ENCODE measurements around the gene SIGLEC8.
"Not testable (repeated sequence)": the region's sequence is repeated elsewhere in the genome, so short reads cannot be mapped to it uniquely, and the experiment has no call there.

Gene SIGLEC8

DNA sequence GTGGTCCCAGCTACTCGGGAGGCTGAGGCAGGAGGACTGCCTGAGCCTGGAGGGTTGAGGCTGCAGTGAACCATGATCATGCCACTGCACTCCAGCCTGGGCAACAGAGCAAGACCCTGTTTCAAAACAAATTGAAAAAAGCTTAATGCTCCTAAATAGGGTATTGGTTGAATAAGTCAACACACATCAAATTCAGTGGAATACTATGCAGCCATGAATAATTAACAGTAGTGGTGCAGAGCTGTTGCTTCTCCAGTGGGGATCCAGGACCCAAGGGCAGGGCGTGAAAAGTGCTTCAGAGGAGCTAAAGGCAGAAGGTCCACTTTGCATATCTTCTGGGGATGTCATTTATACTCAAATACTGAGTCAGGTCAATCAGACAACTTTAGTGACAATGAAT is 18.2 kb downstream of the SIGLEC8 start:
- no peaks in the 10 kb centered on the region for H3K9me3 ChIP-seq (ENCODE audit: low read length)
- H3K9ac ChIP-seq (ENCODE audit: low read length), result no peak overlapping the region
- H3K27me3 ChIP-seq (ENCODE audit: control insufficient read depth in 1 of 2, insufficient read depth in 2 of 2, low read length in 2 of 2), result no peaks in the 10 kb centered on the region
- H3K4me1 ChIP-seq (ENCODE audit: insufficient read depth, low read length), result no peaks in the 10 kb centered on the region
- no peaks in the 10 kb centered on the region for H3K36me3 ChIP-seq (ENCODE audit: insufficient read depth, low read length)
- no peak overlapping the region for H3K4me3 ChIP-seq (ENCODE audit: low read depth in 1 of 2, low read length in 2 of 2)
- H3K27ac ChIP-seq (ENCODE audit: low read depth, low read length), result no peak overlapping the region

- Histone ChIP-seq H3K36me3 (ENCODE audit: insufficient read depth, low read length) (no peaks in the 10 kb centered on the region), H3K4me1 (ENCODE audit: insufficient read depth, low read length) (no peaks in the 10 kb centered on the region), H3K9ac (ENCODE audit: low read length) (no peak overlapping the region), H3K9me3 (ENCODE audit: low read length) (no peaks in the 10 kb centered on the region), H3K27ac (ENCODE audit: low read depth, low read length) (no peak overlapping the region), H3K27me3 (ENCODE audit: control insufficient read depth in 1 of 2, insufficient read depth in 2 of 2, low read length in 2 of 2) (no peaks in the 10 kb centered on the region), H3K4me3 (ENCODE audit: low read depth in 1 of 2, low read length in 2 of 2) (no peak overlapping the region)
These were observed 19.2 kb downstream of the SIGLEC8 start for GRCh38 chr19:51439021-51439465.

DNA sequence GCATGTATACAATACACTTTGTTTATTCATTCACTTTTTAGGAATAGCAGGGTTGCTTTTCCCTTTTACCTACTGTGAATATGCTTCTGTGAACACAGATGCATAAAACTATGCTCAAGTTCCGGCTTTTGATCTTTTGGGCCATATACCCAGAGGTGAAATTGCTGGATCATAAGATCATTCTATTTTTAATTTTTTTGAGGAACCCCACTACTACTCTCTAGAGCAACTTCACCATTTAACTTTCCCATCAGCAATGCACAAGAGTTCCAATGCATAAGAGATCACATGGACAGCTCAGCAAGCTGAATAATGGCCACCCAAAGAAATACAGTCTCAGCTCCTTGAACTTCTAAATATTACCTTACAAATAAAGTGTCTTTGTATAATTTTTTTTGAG is 23.8 kb downstream of the SIGLEC8 start:
- H3K9ac ChIP-seq (ENCODE audit: low read length), result no peak overlapping the region
- H3K36me3 ChIP-seq (ENCODE audit: insufficient read depth, low read length), result no peaks in the 10 kb centered on the region
- no peaks in the 10 kb centered on the region for H3K4me1 ChIP-seq (ENCODE audit: insufficient read depth, low read length)
- no peak overlapping the region for H3K27ac ChIP-seq (ENCODE audit: low read depth, low read length)
- H3K27me3 ChIP-seq (ENCODE audit: control insufficient read depth in 1 of 2, insufficient read depth in 2 of 2, low read length in 2 of 2), result no peaks in the 10 kb centered on the region
- no peaks in the 10 kb centered on the region for H3K9me3 ChIP-seq (ENCODE audit: low read length)
- no peak overlapping the region for H3K4me3 ChIP-seq (ENCODE audit: low read depth in 1 of 2, low read length in 2 of 2)

- Histone ChIP-seq H3K9ac (ENCODE audit: low read length) (no peak overlapping the region), H3K9me3 (ENCODE audit: low read length) (no peaks in the 10 kb centered on the region), H3K27ac (ENCODE audit: low read depth, low read length) (no peak overlapping the region), H3K4me1 (ENCODE audit: insufficient read depth, low read length) (no peaks in the 10 kb centered on the region), H3K4me3 (ENCODE audit: low read depth in 1 of 2, low read length in 2 of 2) (no peak overlapping the region), H3K27me3 (ENCODE audit: control insufficient read depth in 1 of 2, insufficient read depth in 2 of 2, low read length in 2 of 2) (no peaks in the 10 kb centered on the region), H3K36me3 (ENCODE audit: insufficient read depth, low read length) (no peaks in the 10 kb centered on the region)
These were observed 25.2 kb downstream of the SIGLEC8 start for GRCh38 chr19:51433043-51433442.

GRCh38 chr19:51431124-51431523 is 27.1 kb downstream of the SIGLEC8 start:
- Histone ChIP-seq H3K9ac (ENCODE audit: low read length) (no peak overlapping the region), H3K36me3 (ENCODE audit: insufficient read depth, low read length) (no peaks in the 10 kb centered on the region), H3K9me3 (ENCODE audit: low read length) (no peaks in the 10 kb centered on the region), H3K27me3 (ENCODE audit: control insufficient read depth in 1 of 2, insufficient read depth in 2 of 2, low read length in 2 of 2) (no peaks in the 10 kb centered on the region), H3K27ac (ENCODE audit: low read depth, low read length) (no peak overlapping the region), H3K4me3 (ENCODE audit: low read depth in 1 of 2, low read length in 2 of 2) (no peak overlapping the region), H3K4me1 (ENCODE audit: insufficient read depth, low read length) (no peaks in the 10 kb centered on the region)

DNA sequence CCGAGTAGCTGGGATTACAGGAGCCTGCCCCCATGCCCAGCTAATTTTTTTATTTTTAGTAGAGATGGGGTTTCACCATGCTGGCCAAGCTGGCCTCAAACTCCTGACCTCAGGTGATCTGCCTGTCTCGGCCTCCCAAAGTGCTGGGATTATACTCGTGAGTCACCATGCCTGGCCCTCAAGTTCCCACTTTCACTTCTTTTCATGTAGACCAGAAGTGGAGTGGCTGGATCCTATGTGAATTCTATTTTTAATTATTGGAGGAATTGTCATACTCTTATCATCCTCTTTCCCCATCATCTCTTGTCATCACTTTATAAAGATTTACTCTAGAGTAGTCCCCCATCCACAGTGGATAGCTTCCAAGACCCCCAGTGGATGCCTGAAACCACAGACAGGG is 28.0 kb downstream of the SIGLEC8 start:
- Histone ChIP-seq H3K9me3 (ENCODE audit: low read length) (no peaks in the 10 kb centered on the region), H3K4me1 (ENCODE audit: insufficient read depth, low read length) (no peaks in the 10 kb centered on the region), H3K9ac (ENCODE audit: low read length) (no peak overlapping the region), H3K4me3 (ENCODE audit: low read depth in 1 of 2, low read length in 2 of 2) (no peak overlapping the region), H3K27me3 (ENCODE audit: control insufficient read depth in 1 of 2, insufficient read depth in 2 of 2, low read length in 2 of 2) (no peaks in the 10 kb centered on the region), H3K36me3 (ENCODE audit: insufficient read depth, low read length) (no peaks in the 10 kb centered on the region), H3K27ac (ENCODE audit: low read depth, low read length) (no peak overlapping the region)

DNA sequence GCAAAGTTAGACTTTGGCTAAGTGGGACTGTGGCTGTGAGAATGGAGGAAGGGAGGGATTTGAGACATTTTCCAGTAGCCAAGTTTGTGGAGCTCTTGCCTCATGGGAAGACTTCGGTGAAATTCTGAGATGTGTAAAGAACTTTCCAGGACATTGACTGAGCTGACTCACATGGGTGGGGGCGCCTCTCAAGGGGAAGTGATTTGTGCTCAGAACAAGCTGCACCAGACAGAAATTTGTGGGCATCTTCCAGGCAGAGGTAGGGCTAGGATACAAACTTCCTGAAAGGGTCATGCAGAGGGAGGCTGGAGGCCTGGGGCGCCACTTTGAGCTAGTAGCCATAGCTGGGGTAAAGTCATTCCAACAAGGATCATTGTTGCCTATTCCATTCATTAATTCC is 31.1 kb downstream of the SIGLEC8 start:
- no peaks in the 10 kb centered on the region for H3K9me3 ChIP-seq (ENCODE audit: low read length)
- no peak overlapping the region for H3K27ac ChIP-seq (ENCODE audit: low read depth, low read length)
- no peaks in the 10 kb centered on the region for H3K4me1 ChIP-seq (ENCODE audit: insufficient read depth, low read length)
- H3K27me3 ChIP-seq (ENCODE audit: control insufficient read depth in 1 of 2, insufficient read depth in 2 of 2, low read length in 2 of 2), result no peaks in the 10 kb centered on the region
- no peaks in the 10 kb centered on the region for H3K36me3 ChIP-seq (ENCODE audit: insufficient read depth, low read length)
- H3K9ac ChIP-seq (ENCODE audit: low read length), result no peak overlapping the region
- H3K4me3 ChIP-seq (ENCODE audit: low read depth in 1 of 2, low read length in 2 of 2), result no peak overlapping the region

- H3K27me3 ChIP-seq (ENCODE audit: control insufficient read depth in 1 of 2, insufficient read depth in 2 of 2, low read length in 2 of 2), result peaks cover 0 to 10% of the 10 kb centered on the region in 2 donors
- no peaks in the 10 kb centered on the region for H3K36me3 ChIP-seq (ENCODE audit: insufficient read depth, low read length)
- H3K27ac ChIP-seq (ENCODE audit: low read depth, low read length), result no peak overlapping the region
- no peak overlapping the region for H3K9ac ChIP-seq (ENCODE audit: low read length)
- H3K9me3 ChIP-seq (ENCODE audit: low read length), result no peaks in the 10 kb centered on the region
- no peaks in the 10 kb centered on the region for H3K4me1 ChIP-seq (ENCODE audit: insufficient read depth, low read length)
- no peak overlapping the region for H3K4me3 ChIP-seq (ENCODE audit: low read depth in 1 of 2, low read length in 2 of 2)
These were observed 36.2 kb downstream of the SIGLEC8 start for GRCh38 chr19:51422053-51422448.

DNA sequence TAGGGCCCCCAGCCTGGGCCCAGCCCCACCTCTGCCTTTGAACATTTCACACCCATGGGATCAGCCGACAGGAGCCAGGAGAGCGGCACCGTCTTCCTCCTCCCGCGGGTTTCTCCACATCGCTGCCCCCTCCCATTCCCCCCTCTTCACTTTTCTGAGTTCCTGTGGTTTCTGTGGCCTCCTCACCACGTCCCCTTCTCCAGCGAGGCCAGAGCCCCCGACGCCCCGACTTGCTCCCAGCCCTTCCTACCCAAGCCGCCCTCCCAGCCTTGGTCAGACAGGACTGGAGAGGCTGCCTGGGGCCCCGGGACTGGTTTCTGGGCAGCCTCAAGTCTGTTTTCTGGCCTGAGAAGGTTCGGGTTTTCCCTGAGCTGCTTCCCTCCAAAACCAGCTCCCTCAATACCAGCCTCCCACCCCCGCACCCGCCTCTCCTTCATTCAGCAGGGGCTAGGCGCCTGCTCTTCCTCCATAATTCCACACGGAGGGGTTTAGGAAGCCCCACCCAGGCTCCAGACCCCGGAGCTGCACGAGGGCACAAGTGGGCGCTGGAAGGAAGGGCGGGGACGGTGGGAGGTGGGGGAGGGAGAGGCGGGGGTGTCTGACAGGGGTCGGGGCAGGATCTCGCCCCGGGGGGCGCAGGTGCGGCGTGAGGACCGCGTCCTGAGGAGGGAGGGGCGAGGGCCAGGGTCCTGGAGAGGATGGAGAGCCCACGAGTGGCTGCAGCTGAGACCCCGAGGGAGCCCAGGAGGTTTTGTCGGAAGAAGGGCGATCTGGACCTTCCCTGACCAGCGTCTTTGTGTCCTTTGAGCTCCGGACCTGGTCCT is 36.8 kb downstream of the SIGLEC8 start:
- Histone ChIP-seq H3K36me3 (ENCODE audit: insufficient read depth, low read length) (no peaks in the 10 kb centered on the region), H3K4me1 (ENCODE audit: insufficient read depth, low read length) (no peaks in the 10 kb centered on the region), H3K27ac (ENCODE audit: low read depth, low read length) (no peak overlapping the region), H3K4me3 (ENCODE audit: low read depth in 1 of 2, low read length in 2 of 2) (no peak overlapping the region), H3K9me3 (ENCODE audit: low read length) (no peaks in the 10 kb centered on the region), H3K9ac (ENCODE audit: low read length) (no peak overlapping the region), H3K27me3 (ENCODE audit: control insufficient read depth in 1 of 2, insufficient read depth in 2 of 2, low read length in 2 of 2) (peaks cover 0 to 10% of the 10 kb centered on the region in 2 donors)

GRCh38 chr19:51420511-51420910 is 37.7 kb downstream of the SIGLEC8 start:
- H3K9me3 ChIP-seq (ENCODE audit: low read length); H3K4me1 ChIP-seq (ENCODE audit: insufficient read depth, low read length); H3K36me3 ChIP-seq (ENCODE audit: insufficient read depth, low read length); H3K27ac ChIP-seq (ENCODE audit: low read depth, low read length); H3K9ac ChIP-seq (ENCODE audit: low read length); H3K4me3 ChIP-seq (ENCODE audit: low read depth in 1 of 2, low read length in 2 of 2): not testable (repeated sequence)
- H3K27me3 ChIP-seq (ENCODE audit: control insufficient read depth in 1 of 2, insufficient read depth in 2 of 2, low read length in 2 of 2), result peaks cover 0 to 10% of the 10 kb centered on the region in 2 donors

DNA sequence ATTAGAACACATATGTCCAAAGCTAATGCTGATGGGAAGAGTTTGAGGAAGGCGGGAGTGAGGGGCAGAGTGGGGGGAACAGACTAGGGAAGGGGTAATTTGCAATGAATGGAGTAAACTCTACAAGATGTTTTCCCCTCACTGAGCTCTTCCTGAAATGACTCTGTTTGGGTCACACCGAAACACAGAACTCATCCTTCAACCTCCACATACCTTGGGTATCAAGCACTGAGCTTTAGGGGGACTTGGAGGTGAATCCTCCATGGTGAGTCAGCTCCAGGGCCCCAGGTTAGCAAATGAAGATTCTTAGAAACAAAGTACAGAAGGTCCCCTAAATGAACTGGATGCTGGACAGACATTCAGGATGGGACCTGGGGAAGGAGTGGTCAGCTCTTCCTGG is 39.5 kb downstream of the SIGLEC8 start:
- H3K4me3 ChIP-seq (ENCODE audit: low read depth in 1 of 2, low read length in 2 of 2), result no peak overlapping the region
- no peak overlapping the region for H3K9ac ChIP-seq (ENCODE audit: low read length)
- peaks cover 0 to 10% of the 10 kb centered on the region in 2 donors for H3K27me3 ChIP-seq (ENCODE audit: control insufficient read depth in 1 of 2, insufficient read depth in 2 of 2, low read length in 2 of 2)
- no peak overlapping the region for H3K27ac ChIP-seq (ENCODE audit: low read depth, low read length)
- H3K9me3 ChIP-seq (ENCODE audit: low read length), result no peaks in the 10 kb centered on the region
- H3K4me1 ChIP-seq (ENCODE audit: insufficient read depth, low read length), result no peaks in the 10 kb centered on the region
- H3K36me3 ChIP-seq (ENCODE audit: insufficient read depth, low read length), result no peaks in the 10 kb centered on the region

DNA sequence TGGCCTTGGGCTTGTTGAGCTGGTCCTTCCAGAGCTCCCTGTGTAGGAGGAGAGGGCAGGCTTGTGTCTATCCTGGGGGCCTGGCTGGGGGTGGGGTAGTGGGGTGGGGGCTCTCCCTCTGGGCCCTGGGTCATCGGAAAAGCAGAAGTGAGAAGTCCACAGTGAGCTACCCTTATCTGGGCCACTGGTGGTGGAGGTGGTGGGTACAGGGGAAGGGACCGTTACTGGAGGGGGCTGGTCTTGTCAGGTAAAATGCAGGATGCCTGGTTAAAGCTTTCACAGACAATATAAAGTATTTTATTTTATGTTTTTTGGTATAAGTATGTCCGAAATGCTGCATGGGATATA is 40.5 kb downstream of the SIGLEC8 start:
- no peaks in the 10 kb centered on the region for H3K9me3 ChIP-seq (ENCODE audit: low read length)
- H3K9ac ChIP-seq (ENCODE audit: low read length), result no peak overlapping the region
- no peak overlapping the region for H3K27ac ChIP-seq (ENCODE audit: low read depth, low read length)
- H3K36me3 ChIP-seq (ENCODE audit: insufficient read depth, low read length), result no peaks in the 10 kb centered on the region
- H3K27me3 ChIP-seq (ENCODE audit: control insufficient read depth in 1 of 2, insufficient read depth in 2 of 2, low read length in 2 of 2), result peaks cover 0 to 10% of the 10 kb centered on the region in 2 donors
- H3K4me3 ChIP-seq (ENCODE audit: low read depth in 1 of 2, low read length in 2 of 2), result no peak overlapping the region
- no peaks in the 10 kb centered on the region for H3K4me1 ChIP-seq (ENCODE audit: insufficient read depth, low read length)

All from muscle layer of colon (tissue), 2 donors.